Ureter (tissue), 1 donor: ENCODE results near the gene RCAN2. TPM values are rescaled to one million over a fixed set of nuclear protein-coding genes. Genes with fewer than 3 reads are reported as not detected.

Source experiments
- DNase-seq: peaks from one replicate; pipeline ENCODE4 v3.0.0-alpha.2; 2020; ENCODE audit warnings: low spot score
- total RNA-seq: library from RNA; stranded (reverse); gene quantifications from one replicate; pipeline ENCODE4 v1.2.4, GENCODE V29; 2023
- donor health status: DM: yes; HTN: yes; CAD: no.

Gene RCAN2
- total RNA-seq, 1 donor from 2014 or later, result 19.8 TPM

- no peak for DNase-seq
Measured at GRCh38 chr6:46291275-46291633, 200.0 kb downstream of the RCAN2 start.

- no peak for DNase-seq
Measured at GRCh38 chr6:46290421-46291274, 200.6 kb downstream of the RCAN2 start.

GRCh38 chr6:46289898-46290297 is 201.4 kb downstream of the RCAN2 start:
- DNase-seq, result no peak

GRCh38 chr6:46288835-46289234 is 202.4 kb downstream of the RCAN2 start:
- no peak for DNase-seq

- no peak for DNase-seq
Measured at GRCh38 chr6:46287681-46288080, 203.6 kb downstream of the RCAN2 start.

GRCh38 chr6:46287043-46287442 is 204.2 kb downstream of the RCAN2 start:
- DNase-seq, result no peak

GRCh38 chr6:46284475-46284874 is 206.8 kb downstream of the RCAN2 start:
- no peak for DNase-seq

- no peak for DNase-seq
Measured at GRCh38 chr6:46281110-46281509, 210.1 kb downstream of the RCAN2 start.

GRCh38 chr6:46279874-46280273 is 211.4 kb downstream of the RCAN2 start:
- no peak for DNase-seq

GRCh38 chr6:46276576-46277142 is 214.6 kb downstream of the RCAN2 start:
- DNase-seq, result no peak

- no peak for DNase-seq
Measured at GRCh38 chr6:46274502-46274901, 216.7 kb downstream of the RCAN2 start.

GRCh38 chr6:46273911-46274310 is 217.3 kb downstream of the RCAN2 start:
- no peak for DNase-seq

- no peak for DNase-seq
Measured at GRCh38 chr6:46271728-46272127, 219.5 kb downstream of the RCAN2 start.

- DNase-seq, result no peak
Measured at GRCh38 chr6:46271107-46271506, 220.1 kb downstream of the RCAN2 start.

- no peak for DNase-seq
Measured at GRCh38 chr6:46270336-46270735, 220.9 kb downstream of the RCAN2 start.

- no peak for DNase-seq
Measured at GRCh38 chr6:46269447-46270229, 221.6 kb downstream of the RCAN2 start.

- no peak for DNase-seq
Measured at GRCh38 chr6:46267515-46267914, 223.7 kb downstream of the RCAN2 start.

- no peak for DNase-seq
Measured at GRCh38 chr6:46265373-46265772, 225.9 kb downstream of the RCAN2 start.

- no peak for DNase-seq
Measured at GRCh38 chr6:46263707-46264086, 227.6 kb downstream of the RCAN2 start.

- no peak for DNase-seq
Measured at GRCh38 chr6:46262928-46263706, 228.1 kb downstream of the RCAN2 start.

- no peak for DNase-seq
Measured at GRCh38 chr6:46258249-46258648, 233.0 kb downstream of the RCAN2 start.

- DNase-seq, result no peak
Measured at GRCh38 chr6:46255528-46255927, 235.7 kb downstream of the RCAN2 start.
